IMR-90 (cell line): ENCODE measurements around the gene NKD1. TPM values are rescaled to one million over a fixed set of nuclear protein-coding genes. Genes with fewer than 3 reads are reported as not detected.

Experiments
- ATAC-seq: fragments of 200-7000 bp; cut with Tn5 transposase; 2 replicates; pipeline ENCODE4 v1.9.1; 2020; ENCODE audit warnings: low read depth, mild to moderate bottlenecking, moderate library complexity
- BruUV-seq: library from RNA; stranded (reverse); fragments of 400-500 nt; replicated peaks from 2 replicates; lab custom pipeline; 2021; lab: Mats Ljungman, UMichigan
- CTCF ChIA-PET: fragments of 300-600 bp; formaldehyde crosslinking; extraction: SDS; loops from one replicate; lab custom pipeline; 2021; ENCODE audit warnings: antibody characterized with exemption; lab: Yijun Ruan, JAX
- POLR2A ChIA-PET: fragments of 300-600 bp; sonication (Branson Sonifier 250); formaldehyde crosslinking; loops from one replicate; lab custom pipeline; 2022; ENCODE audit warnings: antibody characterized with exemption; ENCODE audit not compliant: unreplicated experiment; lab: Charles Lee
- DNase-seq: peaks from one replicate; pipeline ENCODE4 v3.0.0; 2013
- H2AFZ ChIP-seq: replicated peaks from 2 replicates; pipeline ENCODE3; 2013; ENCODE audit warnings: low read length, mild to moderate bottlenecking; ENCODE audit not compliant: poor library complexity
- H2AK5ac ChIP-seq: 2 replicates; pipeline ENCODE4 v1.6.1; 2013; ENCODE audit warnings: low read depth, low read length, inconsistent platforms
- H2AK9ac ChIP-seq: replicated peaks from 2 replicates; pipeline ENCODE3; 2013; ENCODE audit warnings: mild to moderate bottlenecking, low read depth, low read length, moderate library complexity; ENCODE audit not compliant: poor library complexity
- H2BK120ac ChIP-seq: 2 replicates; pipeline ENCODE4 v1.6.1; 2013; ENCODE audit warnings: low read depth, low read length, inconsistent platforms
- H2BK15ac ChIP-seq: 3 replicates; pipeline ENCODE4 v1.6.1; 2013; ENCODE audit warnings: low read depth, low read length, inconsistent platforms
- H2BK20ac ChIP-seq: 2 replicates; pipeline ENCODE4 v1.6.1; 2013; ENCODE audit warnings: low read depth, mild to moderate bottlenecking, inconsistent platforms, low read length, moderate library complexity
- H2BK5ac ChIP-seq: 2 replicates; pipeline ENCODE4 v1.6.1; 2013; ENCODE audit warnings: mild to moderate bottlenecking, low read depth, low read length, inconsistent platforms; ENCODE audit not compliant: poor library complexity, severe bottlenecking
- H3K14ac ChIP-seq: replicated peaks from 2 replicates; pipeline ENCODE4 v1.6.1; 2013; ENCODE audit warnings: low read depth, low read length, inconsistent platforms
- H3K18ac ChIP-seq: 2 replicates; pipeline ENCODE4 v1.6.1; 2013; ENCODE audit warnings: low read depth, low read length, control low read depth
- H3K23ac ChIP-seq: 2 replicates; pipeline ENCODE4 v1.6.1; 2013; ENCODE audit warnings: low read depth, low read length, inconsistent platforms
- H3K27ac ChIP-seq: 2 replicates; pipeline ENCODE4 v1.5.1; 2013; ENCODE audit warnings: mild to moderate bottlenecking, control low read depth, low read length; ENCODE audit not compliant: insufficient read depth
- H3K27me3 ChIP-seq: 2 replicates; pipeline ENCODE4 v1.6.1; 2013; ENCODE audit warnings: low read length; ENCODE audit not compliant: control insufficient read depth, insufficient read depth
- H3K36me3 ChIP-seq: 2 replicates; pipeline ENCODE4 v1.6.1; 2013; ENCODE audit warnings: low read length, mixed read lengths; ENCODE audit not compliant: control insufficient read depth, insufficient read depth
- H3K4ac ChIP-seq: 2 replicates; pipeline ENCODE4 v1.6.1; 2013; ENCODE audit warnings: low read depth, low read length, inconsistent platforms
- H3K4me1 ChIP-seq: 2 replicates; pipeline ENCODE4 v1.6.1; 2013; ENCODE audit warnings: low read length, mixed read lengths; ENCODE audit not compliant: control insufficient read depth, insufficient read depth
- H3K4me2 ChIP-seq: 2 replicates; pipeline ENCODE4 v1.6.1; 2013; ENCODE audit warnings: low read depth, mild to moderate bottlenecking, control low read depth, low read length, moderate library complexity
- H3K4me3 ChIP-seq: 2 replicates; pipeline ENCODE4 v1.5.1; 2013; ENCODE audit warnings: low read depth, mild to moderate bottlenecking, control low read depth, low read length, moderate library complexity; ENCODE audit not compliant: insufficient read depth
- H3K56ac ChIP-seq: 2 replicates; pipeline ENCODE4 v1.6.1; 2013; ENCODE audit warnings: low read length, inconsistent platforms; ENCODE audit not compliant: insufficient read depth; ENCODE audit errors: extremely low read depth
- H3K79me1 ChIP-seq, 2 experiments: 2 replicates each; pipeline ENCODE4 v1.6.1; 2013; ENCODE audit warnings: low read length in 2 of 2, inconsistent platforms in 1 of 2, low read depth in 1 of 2
- H3K9ac ChIP-seq: 2 replicates; pipeline ENCODE4 v1.6.1; 2013; ENCODE audit warnings: low read depth, low read length, control low read depth
- H3K9me1 ChIP-seq: 2 replicates; pipeline ENCODE4 v1.6.1; 2013; ENCODE audit warnings: low read length, inconsistent platforms; ENCODE audit not compliant: insufficient read depth
- H3K9me3 ChIP-seq: 2 replicates; pipeline ENCODE4 v1.6.1; 2013; ENCODE audit warnings: low read length; ENCODE audit not compliant: control insufficient read depth, insufficient read depth
- H4K20me1 ChIP-seq: 2 replicates; pipeline ENCODE4 v1.6.1; 2013; ENCODE audit warnings: low read length, inconsistent platforms; ENCODE audit not compliant: insufficient read depth
- H4K5ac ChIP-seq: 2 replicates; pipeline ENCODE4 v1.6.1; 2013; ENCODE audit warnings: mild to moderate bottlenecking, low read depth, low read length, control low read depth
- H4K8ac ChIP-seq, 2 experiments: 2 replicates each; pipeline ENCODE4 v1.6.1; 2013; ENCODE audit warnings: low read depth in 2 of 2, low read length in 2 of 2, control low read depth in 1 of 2, inconsistent platforms in 1 of 2
- H4K91ac ChIP-seq: 2 replicates; pipeline ENCODE4 v1.6.1; 2013; ENCODE audit warnings: low read depth, low read length, inconsistent platforms; ENCODE audit not compliant: insufficient read depth
- BHLHE40 ChIP-seq: fragments of 150-350 bp; IDR thresholded peaks from 2 replicates; pipeline ENCODE4 v1.6.1; 2016; ENCODE audit warnings: mild to moderate bottlenecking, low read depth, low read length
- CHD1 ChIP-seq: IDR thresholded peaks from 2 replicates; pipeline ENCODE4 v1.6.1; 2012; ENCODE audit warnings: low read depth, low read length, improper control_type of control experiment
- FOS ChIP-seq: fragments of 150-350 bp; IDR thresholded peaks from 2 replicates; pipeline ENCODE4 v1.6.1; 2016; ENCODE audit warnings: low read depth, low read length
- MAFK ChIP-seq: IDR thresholded peaks from 2 replicates; pipeline ENCODE4 v1.6.1; 2012; ENCODE audit warnings: low read depth, low read length, improper control_type of control experiment
- MAZ ChIP-seq: IDR thresholded peaks from 2 replicates; pipeline ENCODE4 v1.6.1; 2012; ENCODE audit warnings: low read depth, mild to moderate bottlenecking, low read length, improper control_type of control experiment, moderate library complexity, borderline replicate concordance
- MXI1 ChIP-seq: IDR thresholded peaks from 2 replicates; pipeline ENCODE4 v1.6.1; 2012; ENCODE audit warnings: low read depth, mild to moderate bottlenecking, low read length, moderate library complexity, borderline replicate concordance
- NFE2L2 ChIP-seq: fragments of 150-350 bp; IDR thresholded peaks from 2 replicates; pipeline ENCODE4 v1.6.1; 2016; ENCODE audit warnings: low read depth, mild to moderate bottlenecking, low read length
- POLR2A ChIP-seq: IDR thresholded peaks from 2 replicates; pipeline ENCODE4 v1.6.1; 2012; ENCODE audit warnings: mild to moderate bottlenecking, low read depth, low read length
- RAD21 ChIP-seq: IDR thresholded peaks from 2 replicates; pipeline ENCODE4 v1.6.1; 2012; ENCODE audit warnings: low read length, improper control_type of control experiment
- RCOR1 ChIP-seq: IDR thresholded peaks from 2 replicates; pipeline ENCODE4 v1.6.1; 2012; ENCODE audit warnings: mild to moderate bottlenecking, low read length, improper control_type of control experiment; ENCODE audit not compliant: insufficient replicate concordance
- SMC3 ChIP-seq: fragments of 150-350 bp; IDR thresholded peaks from 2 replicates; pipeline ENCODE4 v1.6.1; 2016; ENCODE audit warnings: low read depth, mild to moderate bottlenecking, antibody characterized with exemption, low read length, moderate library complexity
- WGBS, 2 experiments: methylation state at CpG; one replicate each; pipeline versions ENCODE4 v1.1.5 to v1.1.7; 2013; ENCODE audit warnings: missing lambda C conversion rate in 2 of 2; ENCODE audit not compliant: insufficient read length in 1 of 2; ENCODE audit errors: extremely low coverage in 2 of 2; 5-methylcytosine and 5-hydroxymethylcytosine counted together
- dilution Hi-C: fragments of 300-500 bp; cut with HindIII; formaldehyde crosslinking; loops from one replicate; pipeline ENCODE4 v1.14.3; 2018; ENCODE audit warnings: low sequenced_read_pairs; ENCODE audit not compliant: unreplicated experiment
- in situ Hi-C: fragments of 300-500 bp; cut with MboI; formaldehyde crosslinking; loops from 3 replicates; pipeline ENCODE4 v1.14.3; 2019; ENCODE audit warnings: low sequenced_read_pairs, inconsistent platforms, mixed read lengths
- intact Hi-C: fragments of 100-400 bp; cut with micrococcal nuclease; formaldehyde crosslinking; loops from 2 replicates; pipeline ENCODE4 v1.10.0; 2022
- polyA plus RNA-seq, 3 experiments: library from polyadenylated mRNA; depleted of rRNA; stranded (reverse); fragments of >200 nt; gene quantifications; 2 replicates each; pipeline ENCODE4 v1.2.3, GENCODE V29; 2012; ENCODE audit warnings: low replicate concordance in 1 of 3
- total RNA-seq: library from RNA; depleted of rRNA; stranded (reverse); fragments of >200 nt; gene quantifications from 2 replicates; pipeline ENCODE4 v1.2.3, GENCODE V29; 2012
- TF ChIP-seq, protein P1 (sequence below): fragments of 150-350 bp; IDR thresholded peaks from 2 replicates; pipeline ENCODE4 v1.6.1; 2016; ENCODE audit warnings: low read depth, mild to moderate bottlenecking, low read length, moderate library complexity, borderline replicate concordance
- TF ChIP-seq, protein P2 (sequence below): conservative IDR thresholded peaks from 2 replicates; pipeline ENCODE4 v1.5.1; 2012; ENCODE audit warnings: mild to moderate bottlenecking, low read depth, low read length, improper control_type of control experiment
- TF ChIP-seq, protein P3 (sequence below): fragments of 150-350 bp; IDR thresholded peaks from 2 replicates; pipeline ENCODE4 v1.6.1; 2017; ENCODE audit warnings: mild to moderate bottlenecking, antibody characterized with exemption, low read length, low read depth

Gene NKD1
- total and polyA plus RNA-seq, 2 of the 4 experiments (the other 2 are of a cell fraction) = not detected

DNA sequence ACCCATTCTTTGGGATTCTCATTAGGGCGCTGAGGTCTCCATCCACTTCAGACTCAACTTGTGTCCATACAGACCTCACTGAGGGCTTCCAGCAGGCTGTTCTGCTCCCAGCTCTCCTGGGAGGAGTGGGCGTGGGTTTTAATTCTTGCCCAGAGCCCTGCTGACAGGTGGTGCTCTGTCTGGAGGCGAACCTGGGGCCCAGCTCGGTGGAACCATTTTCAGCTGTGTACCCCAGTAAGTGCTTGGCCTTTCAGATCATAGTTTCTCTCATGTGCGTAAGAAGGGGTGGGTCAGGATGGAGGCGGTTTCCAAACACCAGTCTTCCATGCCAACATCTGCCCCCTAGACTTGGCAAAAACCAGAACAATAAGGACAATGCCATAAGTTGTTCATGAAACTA, 21.4 kb upstream of the NKD1 start:
- H2BK5ac ChIP-seq = no peak overlapping the region
- no peak overlapping the region for H3K4me2 ChIP-seq
- no peak overlapping the region for H2AFZ ChIP-seq
- H3K27ac ChIP-seq = no peak overlapping the region
- in situ Hi-C loops = no loop called here
- H2AK9ac ChIP-seq = no peak overlapping the region
- dilution Hi-C loops = no loop called here
- H3K36me3 ChIP-seq = no peaks in the 10 kb centered on the region
- CTCF ChIA-PET = no interaction called here
- H2AK5ac ChIP-seq = no peak overlapping the region
- DNase-seq (no peak), ATAC-seq (no peak)
- H3K14ac ChIP-seq = no peak overlapping the region
- POLR2A ChIA-PET = no interaction called here
- no peak overlapping the region for H3K4ac ChIP-seq
- no peaks in the 10 kb centered on the region for H3K27me3 ChIP-seq
- H3K56ac ChIP-seq = no peak overlapping the region
- TF ChIP-seq POLR2A = no peak
- TF ChIP-seq, protein P1, sequence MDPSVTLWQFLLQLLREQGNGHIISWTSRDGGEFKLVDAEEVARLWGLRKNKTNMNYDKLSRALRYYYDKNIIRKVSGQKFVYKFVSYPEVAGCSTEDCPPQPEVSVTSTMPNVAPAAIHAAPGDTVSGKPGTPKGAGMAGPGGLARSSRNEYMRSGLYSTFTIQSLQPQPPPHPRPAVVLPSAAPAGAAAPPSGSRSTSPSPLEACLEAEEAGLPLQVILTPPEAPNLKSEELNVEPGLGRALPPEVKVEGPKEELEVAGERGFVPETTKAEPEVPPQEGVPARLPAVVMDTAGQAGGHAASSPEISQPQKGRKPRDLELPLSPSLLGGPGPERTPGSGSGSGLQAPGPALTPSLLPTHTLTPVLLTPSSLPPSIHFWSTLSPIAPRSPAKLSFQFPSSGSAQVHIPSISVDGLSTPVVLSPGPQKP = no peak
- no peak for TF ChIP-seq NFE2L2
- TF ChIP-seq FOS = no peak
- no peak for TF ChIP-seq CHD1
- TF ChIP-seq SMC3 = no peak
- TF ChIP-seq MAZ = no peak
- TF ChIP-seq RAD21 = no peak
- TF ChIP-seq, protein P2, sequence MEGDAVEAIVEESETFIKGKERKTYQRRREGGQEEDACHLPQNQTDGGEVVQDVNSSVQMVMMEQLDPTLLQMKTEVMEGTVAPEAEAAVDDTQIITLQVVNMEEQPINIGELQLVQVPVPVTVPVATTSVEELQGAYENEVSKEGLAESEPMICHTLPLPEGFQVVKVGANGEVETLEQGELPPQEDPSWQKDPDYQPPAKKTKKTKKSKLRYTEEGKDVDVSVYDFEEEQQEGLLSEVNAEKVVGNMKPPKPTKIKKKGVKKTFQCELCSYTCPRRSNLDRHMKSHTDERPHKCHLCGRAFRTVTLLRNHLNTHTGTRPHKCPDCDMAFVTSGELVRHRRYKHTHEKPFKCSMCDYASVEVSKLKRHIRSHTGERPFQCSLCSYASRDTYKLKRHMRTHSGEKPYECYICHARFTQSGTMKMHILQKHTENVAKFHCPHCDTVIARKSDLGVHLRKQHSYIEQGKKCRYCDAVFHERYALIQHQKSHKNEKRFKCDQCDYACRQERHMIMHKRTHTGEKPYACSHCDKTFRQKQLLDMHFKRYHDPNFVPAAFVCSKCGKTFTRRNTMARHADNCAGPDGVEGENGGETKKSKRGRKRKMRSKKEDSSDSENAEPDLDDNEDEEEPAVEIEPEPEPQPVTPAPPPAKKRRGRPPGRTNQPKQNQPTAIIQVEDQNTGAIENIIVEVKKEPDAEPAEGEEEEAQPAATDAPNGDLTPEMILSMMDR = no peak
- TF ChIP-seq, protein P3, sequence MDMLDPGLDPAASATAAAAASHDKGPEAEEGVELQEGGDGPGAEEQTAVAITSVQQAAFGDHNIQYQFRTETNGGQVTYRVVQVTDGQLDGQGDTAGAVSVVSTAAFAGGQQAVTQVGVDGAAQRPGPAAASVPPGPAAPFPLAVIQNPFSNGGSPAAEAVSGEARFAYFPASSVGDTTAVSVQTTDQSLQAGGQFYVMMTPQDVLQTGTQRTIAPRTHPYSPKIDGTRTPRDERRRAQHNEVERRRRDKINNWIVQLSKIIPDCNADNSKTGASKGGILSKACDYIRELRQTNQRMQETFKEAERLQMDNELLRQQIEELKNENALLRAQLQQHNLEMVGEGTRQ = no peak
- TF ChIP-seq MXI1 = no peak
- no peak for TF ChIP-seq MAFK
- no peak for TF ChIP-seq RCOR1
- TF ChIP-seq BHLHE40 = no peak
- intact Hi-C loops = no loop called here
- no peaks in the 10 kb centered on the region for H3K9me1 ChIP-seq
- H3K4me3 ChIP-seq = no peak overlapping the region
- H3K23ac ChIP-seq = no peak overlapping the region
- H2BK15ac ChIP-seq = no peak overlapping the region
- H3K4me1 ChIP-seq = no peaks in the 10 kb centered on the region
- H3K79me1 ChIP-seq = no peaks in the 10 kb centered on the region
- no peak overlapping the region for H3K9ac ChIP-seq
- H3K18ac ChIP-seq = no peak overlapping the region
- H4K20me1 ChIP-seq = no peaks in the 10 kb centered on the region
- H2BK20ac ChIP-seq = no peak overlapping the region
- H4K91ac ChIP-seq = no peak overlapping the region
- H3K9me3 ChIP-seq = no peaks in the 10 kb centered on the region
- no TSS peak for BruUV-seq
- no peak overlapping the region for H2BK120ac ChIP-seq
- no peak overlapping the region for H4K5ac ChIP-seq
- no peak overlapping the region for H4K8ac ChIP-seq
- no CpG with 5 or more reads among the region's 6 CpGs for WGBS, 2 experiments
